Thyroid gland (tissue), 4 donors: ENCODE measurements around the gene FBN2. TPM values are rescaled to one million over a fixed set of nuclear protein-coding genes. Genes with fewer than 3 reads are reported as not detected.

Source experiments
- DNase-seq, 2 donors: peaks; one replicate each; pipeline ENCODE4 v3.0.0-alpha.2; 2019
- H3K27ac ChIP-seq, 3 donors: fragments of 200-600 bp; sonication (generic); 1 replicate in 2 of 3; 2 replicates in 1 of 3; pipeline ENCODE4 v1.5.1; 2016 to 2019; ENCODE audit warnings: mild to moderate bottlenecking in 1 of 3, moderate library complexity in 1 of 3
- H3K27me3 ChIP-seq: fragments of 200-600 bp; sonication (generic); one replicate; pipeline ENCODE4 v1.5.1; 2019
- H3K36me3 ChIP-seq, 2 donors: fragments of 200-600 bp; sonication (generic); one replicate each; pipeline ENCODE4 v1.5.1; 2016 to 2019
- H3K4me1 ChIP-seq, 2 donors: fragments of 200-600 bp; sonication (generic); one replicate each; pipeline ENCODE4 v1.5.1; 2017 to 2019
- H3K4me3 ChIP-seq, 3 donors: fragments of 200-600 bp; sonication (generic); replicated peaks in 1 of 3; 1 replicate in 2 of 3; 2 replicates in 1 of 3; pipeline ENCODE4 v1.5.1; 2016; ENCODE audit warnings: mild to moderate bottlenecking in 1 of 3
- H3K9me3 ChIP-seq: fragments of 200-600 bp; sonication (generic); one replicate; pipeline ENCODE4 v1.5.1; 2017
- POLR2A ChIP-seq, 2 donors: fragments of 450-650 bp; IDR thresholded peaks; one replicate each; pipeline ENCODE4 v1.6.1; 2017; ENCODE audit warnings: antibody characterized with exemption in 2 of 2, mild to moderate bottlenecking in 2 of 2, moderate library complexity in 1 of 2
- WGBS, 2 donors: methylation state at CpG; one replicate each; pipeline ENCODE4 v1.1.5; 2017; 5-methylcytosine and 5-hydroxymethylcytosine counted together
- intact Hi-C: fragments of 100-400 bp; cut with DNase I; formaldehyde crosslinking; loops from one replicate; pipeline ENCODE4 v1.15.1; 2023
- total RNA-seq, 4 donors: library from RNA; depleted of rRNA; stranded (reverse); fragments of >200 nt; gene quantifications; one replicate each; pipeline ENCODE4 v1.2.3, GENCODE V29; 2016
- TF ChIP-seq, protein P1 (sequence below), 6 experiments: fragments of 200-600 bp in 3 of 6; fragments of 450-650 bp in 3 of 6; sonication (generic) in 3 of 6; IDR thresholded peaks; one replicate each; pipeline ENCODE4 v1.5.1; 2016 to 2019; ENCODE audit warnings: antibody characterized with exemption in 6 of 6, mild to moderate bottlenecking in 2 of 6, inconsistent platforms in 1 of 6, moderate library complexity in 1 of 6

Gene FBN2
- total RNA-seq, 4 donors from 2014 or later: 1.0 to 3.9 (median 2.5) TPM

- DNase-seq: no peak
- H3K4me3 ChIP-seq: no peak overlapping the region
- no peaks in the 10 kb centered on the region for H3K36me3 ChIP-seq
- H3K27ac ChIP-seq: no peak overlapping the region
- H3K4me1 ChIP-seq: no peaks in the 10 kb centered on the region
- no peak for TF ChIP-seq POLR2A (IDR thresholded peaks at IDR 0.05)
- TF ChIP-seq, protein P1, sequence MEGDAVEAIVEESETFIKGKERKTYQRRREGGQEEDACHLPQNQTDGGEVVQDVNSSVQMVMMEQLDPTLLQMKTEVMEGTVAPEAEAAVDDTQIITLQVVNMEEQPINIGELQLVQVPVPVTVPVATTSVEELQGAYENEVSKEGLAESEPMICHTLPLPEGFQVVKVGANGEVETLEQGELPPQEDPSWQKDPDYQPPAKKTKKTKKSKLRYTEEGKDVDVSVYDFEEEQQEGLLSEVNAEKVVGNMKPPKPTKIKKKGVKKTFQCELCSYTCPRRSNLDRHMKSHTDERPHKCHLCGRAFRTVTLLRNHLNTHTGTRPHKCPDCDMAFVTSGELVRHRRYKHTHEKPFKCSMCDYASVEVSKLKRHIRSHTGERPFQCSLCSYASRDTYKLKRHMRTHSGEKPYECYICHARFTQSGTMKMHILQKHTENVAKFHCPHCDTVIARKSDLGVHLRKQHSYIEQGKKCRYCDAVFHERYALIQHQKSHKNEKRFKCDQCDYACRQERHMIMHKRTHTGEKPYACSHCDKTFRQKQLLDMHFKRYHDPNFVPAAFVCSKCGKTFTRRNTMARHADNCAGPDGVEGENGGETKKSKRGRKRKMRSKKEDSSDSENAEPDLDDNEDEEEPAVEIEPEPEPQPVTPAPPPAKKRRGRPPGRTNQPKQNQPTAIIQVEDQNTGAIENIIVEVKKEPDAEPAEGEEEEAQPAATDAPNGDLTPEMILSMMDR (IDR thresholded peaks at IDR 0.05): peak in 2 of 6 experiments; percentile 13 to 21
- WGBS, 2 donors: 52 to 58% methylated on average over 5 of the region's 5 CpGs
- no peaks in the 10 kb centered on the region for H3K9me3 ChIP-seq
- no peaks in the 10 kb centered on the region for H3K27me3 ChIP-seq
- intact Hi-C loops: loop anchor here (10.0 kb wide), 1 partner anchor 284 kb away; no protein-coding TSS in a partner anchor
These were observed 39.1 kb downstream of the FBN2 start for GRCh38 chr5:128498844-128499455.

DNA sequence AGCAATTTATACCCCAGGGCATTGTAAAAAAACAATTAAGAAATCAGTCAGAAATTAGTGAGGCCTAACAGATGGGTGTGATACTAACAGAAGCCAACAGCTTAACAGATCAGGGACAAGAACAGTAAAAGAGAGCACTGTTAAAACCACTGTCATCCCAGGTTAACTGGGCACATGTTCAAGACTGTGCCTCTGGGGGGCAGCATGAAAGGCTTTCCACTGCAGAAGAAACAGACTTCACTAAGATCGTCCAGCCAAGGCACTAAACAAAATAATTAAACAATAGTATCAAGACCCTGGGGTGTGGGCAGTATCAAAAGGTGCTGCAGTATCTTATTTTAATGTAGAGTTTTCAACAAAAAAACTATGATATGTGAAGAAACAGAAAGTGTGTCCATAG, 43.5 kb downstream of the FBN2 start:
- DNase-seq: no peak
- Histone ChIP-seq H3K27ac (no peak overlapping the region), H3K4me1 (no peaks in the 10 kb centered on the region), H3K36me3 (no peaks in the 10 kb centered on the region), H3K9me3 (no peaks in the 10 kb centered on the region), H3K4me3 (no peak overlapping the region), H3K27me3 (no peaks in the 10 kb centered on the region)
- 31 to 50% methylated on average over 1 of the region's 1 CpG for WGBS, 2 donors
- TF ChIP-seq, protein P1 (IDR thresholded peaks at IDR 0.05): no peak
- no peak for TF ChIP-seq POLR2A (IDR thresholded peaks at IDR 0.05)
- intact Hi-C loops: loop anchor here (10.0 kb wide), 1 partner anchor 280 kb away; no protein-coding TSS in a partner anchor

DNA sequence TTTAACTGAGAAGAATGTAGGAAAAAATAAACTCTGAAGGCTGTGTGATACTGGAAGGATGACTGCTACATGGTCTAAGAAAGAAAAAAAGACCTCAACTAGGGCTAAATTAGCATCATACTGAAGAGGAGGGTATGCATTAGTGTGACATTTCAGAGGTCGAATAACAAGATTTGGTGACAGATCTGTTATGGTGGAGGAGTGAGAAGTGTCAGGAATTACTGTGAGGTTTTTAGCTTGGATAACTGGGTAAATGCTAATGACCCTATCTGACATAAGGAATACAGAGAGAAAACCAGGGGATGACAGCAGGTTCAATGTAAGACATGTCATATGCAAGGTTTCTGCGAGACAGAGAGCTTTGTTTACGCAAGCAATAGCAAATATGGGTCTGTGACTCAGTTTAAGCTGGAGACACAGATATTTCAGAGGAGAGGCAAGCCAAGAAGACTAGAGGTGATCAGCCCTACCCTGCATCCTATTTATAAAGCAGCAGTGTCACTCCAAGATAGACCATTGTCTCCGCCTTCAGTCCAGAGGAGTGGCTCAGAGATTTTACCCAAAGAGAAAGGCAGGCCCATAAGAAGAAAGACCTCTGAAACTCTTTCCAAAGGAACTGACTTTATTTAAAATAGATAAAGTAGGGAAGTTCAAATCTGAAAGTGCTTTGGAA, 44.3 kb downstream of the FBN2 start:
- DNase-seq: no peak
- 94 to 95% methylated on average over 4 of the region's 4 CpGs for WGBS, 2 donors
- Histone ChIP-seq H3K27ac (no peak overlapping the region), H3K9me3 (no peaks in the 10 kb centered on the region), H3K36me3 (no peaks in the 10 kb centered on the region), H3K4me3 (no peak overlapping the region), H3K27me3 (no peaks in the 10 kb centered on the region), H3K4me1 (no peaks in the 10 kb centered on the region)
- intact Hi-C loops: loop anchor here (10.0 kb wide), 1 partner anchor 279 kb away; no protein-coding TSS in a partner anchor
- TF ChIP-seq POLR2A (IDR thresholded peaks at IDR 0.05): no peak
- TF ChIP-seq, protein P1 (IDR thresholded peaks at IDR 0.05): no peak

DNA sequence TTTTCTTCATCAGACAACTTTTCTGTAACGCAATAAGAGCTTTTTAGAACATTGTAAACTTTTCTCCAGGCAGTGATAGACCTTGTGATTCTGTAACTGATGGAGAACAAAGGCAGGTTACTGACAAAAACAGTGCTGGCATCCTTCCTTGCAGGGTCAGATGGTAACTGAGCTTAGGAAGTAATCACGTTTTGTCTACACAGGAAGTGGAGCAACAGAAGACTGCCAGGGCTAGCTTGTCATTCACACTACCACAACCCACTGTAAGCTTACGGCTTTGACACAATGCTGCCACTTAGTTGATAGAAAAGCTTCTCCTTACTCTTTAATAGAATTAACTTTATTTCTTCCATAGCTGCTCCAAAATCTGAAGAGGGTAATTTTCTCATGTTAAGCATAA, 46.8 kb downstream of the FBN2 start:
- TF ChIP-seq, protein P1 (IDR thresholded peaks at IDR 0.05): no peak
- no peak for TF ChIP-seq POLR2A (IDR thresholded peaks at IDR 0.05)
- H3K9me3 ChIP-seq: no peaks in the 10 kb centered on the region
- no peak overlapping the region for H3K4me3 ChIP-seq
- H3K27me3 ChIP-seq: no peaks in the 10 kb centered on the region
- H3K36me3 ChIP-seq: no peaks in the 10 kb centered on the region
- no peak overlapping the region for H3K27ac ChIP-seq
- WGBS, 2 donors: 54 to 61% methylated on average over 3 of the region's 3 CpGs
- DNase-seq: no peak
- intact Hi-C loops: loop anchor here (10.0 kb wide), 1 partner anchor 276 kb away; no protein-coding TSS in a partner anchor
- H3K4me1 ChIP-seq: no peaks in the 10 kb centered on the region

DNA sequence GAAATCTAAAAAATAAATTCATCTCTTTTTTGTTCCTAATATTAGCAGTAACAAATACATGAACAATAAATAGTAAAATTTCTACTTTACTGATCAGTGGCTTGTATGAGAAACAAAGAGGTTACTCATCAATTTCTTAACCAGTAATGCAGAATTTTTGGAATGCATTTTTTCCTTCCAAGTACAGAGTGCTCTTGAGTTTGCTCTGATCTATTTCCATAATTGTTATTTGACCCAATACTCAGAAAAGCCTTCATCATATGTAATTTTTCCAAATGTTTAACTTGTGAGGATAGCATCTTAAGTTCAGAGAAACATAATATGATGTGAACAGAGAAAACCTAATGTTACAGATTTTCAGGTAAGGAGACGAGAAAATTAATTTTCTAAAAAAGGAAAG, 47.3 kb downstream of the FBN2 start:
- intact Hi-C loops: loop anchor here (10.0 kb wide), 1 partner anchor 276 kb away; no protein-coding TSS in a partner anchor
- H3K4me3 ChIP-seq: no peak overlapping the region

More for the DNA sequence above, 47.3 kb downstream of the FBN2 start:
- Histone ChIP-seq H3K9me3 (no peaks in the 10 kb centered on the region), H3K4me1 (no peaks in the 10 kb centered on the region), H3K27ac (no peak overlapping the region), H3K36me3 (no peaks in the 10 kb centered on the region), H3K27me3 (no peaks in the 10 kb centered on the region)
- no peak for TF ChIP-seq POLR2A (IDR thresholded peaks at IDR 0.05)
- TF ChIP-seq, protein P1 (IDR thresholded peaks at IDR 0.05): no peak
- WGBS, 2 donors: 77 to 88% methylated on average over 1 of the region's 1 CpG
- no peak for DNase-seq
